ENCODE results near the gene GNAS.

Gene GNAS

DNA sequence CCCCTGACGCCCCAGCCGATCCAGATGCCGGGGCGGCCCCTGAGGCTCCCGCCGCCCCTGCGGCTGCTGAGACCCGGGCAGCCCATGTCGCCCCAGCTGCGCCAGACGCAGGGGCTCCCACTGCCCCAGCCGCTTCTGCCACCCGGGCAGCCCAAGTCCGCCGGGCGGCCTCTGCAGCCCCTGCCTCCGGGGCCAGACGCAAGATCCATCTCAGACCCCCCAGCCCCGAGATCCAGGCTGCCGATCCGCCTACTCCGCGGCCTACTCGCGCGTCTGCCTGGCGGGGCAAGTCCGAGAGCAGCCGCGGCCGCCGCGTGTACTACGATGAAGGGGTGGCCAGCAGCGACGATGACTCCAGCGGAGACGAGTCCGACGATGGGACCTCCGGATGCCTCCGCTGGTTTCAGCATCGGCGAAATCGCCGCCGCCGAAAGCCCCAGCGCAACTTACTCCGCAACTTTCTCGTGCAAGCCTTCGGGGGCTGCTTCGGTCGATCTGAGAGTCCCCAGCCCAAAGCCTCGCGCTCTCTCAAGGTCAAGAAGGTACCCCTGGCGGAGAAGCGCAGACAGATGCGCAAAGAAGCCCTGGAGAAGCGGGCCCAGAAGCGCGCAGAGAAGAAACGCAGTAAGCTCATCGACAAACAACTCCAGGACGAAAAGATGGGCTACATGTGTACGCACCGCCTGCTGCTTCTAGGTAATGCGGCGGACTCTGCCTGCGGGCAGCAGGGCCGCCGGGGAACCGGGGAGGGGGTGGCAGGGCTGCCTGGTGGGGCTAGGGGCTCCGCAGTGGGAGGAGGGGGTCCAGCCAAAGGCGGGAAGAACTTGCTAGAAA lies 2.3 kb downstream of the GNAS start:
- DNase-seq: no peak

DNA sequence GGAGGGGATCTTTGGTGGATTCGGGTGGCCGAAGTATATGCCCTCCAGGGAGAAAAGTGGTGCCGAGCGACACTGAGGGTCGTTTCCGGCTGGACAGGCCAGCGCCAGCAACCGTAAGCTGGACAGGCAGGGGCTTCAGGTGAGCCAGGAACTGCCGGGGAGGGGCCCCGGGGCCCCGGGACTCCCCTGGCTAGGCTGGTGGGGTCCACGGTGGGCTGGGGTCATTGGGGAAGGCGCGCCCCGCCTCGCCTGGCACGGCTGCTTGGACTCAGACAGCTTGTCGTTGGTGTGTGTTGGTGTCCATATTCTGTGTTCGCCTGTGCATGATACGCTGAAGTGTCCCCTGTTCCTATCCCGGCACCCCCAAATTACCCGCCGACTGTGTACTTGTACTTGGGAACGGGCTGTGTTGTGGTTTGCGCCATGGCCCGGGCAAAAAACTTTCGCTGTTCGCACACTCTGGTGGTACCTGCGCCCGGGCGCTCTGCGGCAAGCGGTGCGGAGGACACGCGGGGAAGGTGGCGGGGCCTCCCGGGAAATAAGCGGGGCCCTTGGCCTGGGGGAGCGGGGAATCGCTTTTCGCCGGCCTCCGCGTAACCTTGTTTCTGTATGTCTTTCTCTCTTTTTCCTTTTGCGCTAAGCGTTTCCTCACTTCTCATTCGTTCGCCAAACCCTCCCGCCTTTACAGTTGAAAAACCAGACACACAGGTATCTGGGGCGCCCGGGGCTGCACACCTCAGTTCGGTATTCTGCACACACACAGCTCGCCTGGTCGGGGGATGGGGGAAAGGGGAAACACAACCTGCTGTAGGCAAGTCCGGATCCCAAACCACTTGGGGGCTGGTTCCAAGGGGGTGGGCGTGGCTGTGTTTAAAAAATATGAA lies 3.2 kb downstream of the GNAS start:
- no peak for DNase-seq

DNA sequence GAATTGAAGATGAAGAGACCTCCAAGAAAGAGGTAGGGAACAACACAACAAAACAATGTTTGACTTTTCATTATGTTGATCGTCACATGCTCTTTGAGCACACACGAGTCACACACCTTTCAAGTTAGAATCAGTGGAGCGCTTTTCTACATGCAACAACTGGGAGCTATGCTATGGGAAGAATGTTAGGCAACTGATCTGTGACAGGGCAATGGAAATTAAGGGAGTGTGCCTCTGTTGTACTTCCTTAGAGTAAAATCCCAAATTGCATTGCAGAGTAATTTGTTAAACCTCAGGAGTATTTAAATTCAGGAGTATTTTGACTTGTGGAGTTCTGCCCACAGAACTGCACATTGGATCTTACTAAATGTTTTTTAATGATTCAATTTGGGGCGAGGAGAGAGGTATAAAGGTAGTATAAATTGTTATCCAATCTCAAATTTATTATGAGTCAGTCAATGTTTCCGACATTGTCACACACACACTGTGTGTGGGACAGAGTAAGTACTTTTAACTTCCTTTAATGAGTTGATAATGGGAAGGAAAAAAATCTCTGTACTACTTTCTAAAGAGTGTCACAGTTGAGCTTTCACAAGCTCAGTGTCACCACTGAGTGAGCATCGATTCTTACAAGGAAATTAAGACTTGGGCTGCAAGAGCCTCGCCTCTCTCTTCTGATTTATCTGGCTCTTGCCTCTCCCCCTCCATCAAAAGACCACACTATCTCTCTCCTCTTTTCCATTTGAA lies 10.7 kb downstream of the GNAS start:
- DNase-seq: no peak

DNA sequence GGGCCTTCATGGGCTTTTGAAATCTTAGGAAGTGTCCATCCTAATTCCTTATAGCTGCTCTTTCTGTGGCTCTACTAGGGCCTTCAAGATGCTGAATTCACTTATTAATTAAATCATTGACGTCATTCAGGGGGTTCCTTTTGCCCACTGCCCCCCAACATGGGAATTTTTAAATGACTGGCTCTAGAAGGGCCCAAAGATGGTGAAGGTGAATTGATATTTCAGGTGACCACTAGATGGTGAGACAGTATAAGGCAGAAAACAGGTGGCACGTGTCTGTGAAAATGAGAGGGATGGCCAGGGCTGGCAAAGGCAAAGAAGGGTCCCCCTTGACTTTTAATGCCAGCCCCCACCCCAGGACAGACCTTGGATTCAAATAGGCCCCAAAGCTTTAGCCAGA lies 11.8 kb downstream of the GNAS start:
- DNase-seq: no peak

DNA sequence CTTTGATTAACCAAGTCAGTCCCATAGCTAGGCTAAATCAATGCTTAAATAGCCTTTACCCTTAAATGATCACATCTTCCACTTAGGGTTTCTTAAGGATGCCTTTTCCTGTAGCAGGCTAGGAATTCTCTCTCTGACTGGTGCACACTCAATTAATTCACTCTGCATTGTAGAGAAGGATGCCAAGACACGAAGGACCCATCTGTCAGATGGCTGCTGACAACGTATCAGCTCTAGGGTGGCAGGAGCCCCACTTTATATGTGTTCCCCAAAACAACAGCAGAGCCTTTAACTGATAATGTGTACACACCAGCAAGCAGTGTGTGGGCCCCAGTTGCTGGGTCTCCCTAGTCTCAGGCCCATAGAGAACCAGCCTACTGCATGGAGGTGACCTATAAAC lies 13.3 kb downstream of the GNAS start:
- no peak for DNase-seq

DNA sequence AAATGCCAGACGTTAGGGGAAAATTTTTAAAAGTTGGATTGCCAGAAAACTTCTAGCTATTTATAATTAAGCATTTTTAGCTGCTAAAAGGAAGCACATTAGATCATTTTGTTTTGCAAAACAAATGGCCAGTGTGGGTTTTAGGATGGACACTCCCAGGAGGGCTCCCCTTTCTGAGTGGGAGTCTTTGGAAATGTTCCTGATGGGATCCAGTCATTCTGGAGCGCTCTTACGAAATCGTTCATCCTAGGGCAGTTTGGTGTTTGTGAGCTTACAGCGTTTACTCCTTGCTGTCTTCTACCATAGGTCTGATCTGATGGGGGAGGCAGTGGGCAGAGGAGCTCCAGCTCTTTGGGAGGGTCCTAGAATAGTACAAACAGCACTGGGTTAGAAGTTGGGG lies 14.7 kb downstream of the GNAS start:
- DNase-seq: no peak

DNA sequence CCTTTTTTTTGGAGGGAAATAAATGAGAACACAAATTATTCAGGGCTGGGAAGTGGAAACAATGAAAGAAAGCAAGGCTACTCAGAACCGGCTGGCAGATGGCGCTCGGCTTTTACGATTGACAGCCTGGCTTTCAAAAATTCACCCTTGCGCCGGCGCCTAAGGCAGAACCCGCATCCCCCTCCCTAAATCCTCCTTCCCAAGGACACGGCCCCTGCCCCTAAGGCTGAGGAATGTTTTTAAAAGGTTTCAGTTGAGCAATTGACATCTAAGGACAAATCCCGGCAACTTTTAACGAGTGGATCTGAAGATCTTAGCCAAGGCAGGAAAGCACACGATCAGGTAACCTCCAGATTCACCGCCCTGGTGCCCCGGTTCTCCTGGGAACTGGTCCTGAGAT lies 16.3 kb downstream of the GNAS start:
- no peak for DNase-seq

DNA sequence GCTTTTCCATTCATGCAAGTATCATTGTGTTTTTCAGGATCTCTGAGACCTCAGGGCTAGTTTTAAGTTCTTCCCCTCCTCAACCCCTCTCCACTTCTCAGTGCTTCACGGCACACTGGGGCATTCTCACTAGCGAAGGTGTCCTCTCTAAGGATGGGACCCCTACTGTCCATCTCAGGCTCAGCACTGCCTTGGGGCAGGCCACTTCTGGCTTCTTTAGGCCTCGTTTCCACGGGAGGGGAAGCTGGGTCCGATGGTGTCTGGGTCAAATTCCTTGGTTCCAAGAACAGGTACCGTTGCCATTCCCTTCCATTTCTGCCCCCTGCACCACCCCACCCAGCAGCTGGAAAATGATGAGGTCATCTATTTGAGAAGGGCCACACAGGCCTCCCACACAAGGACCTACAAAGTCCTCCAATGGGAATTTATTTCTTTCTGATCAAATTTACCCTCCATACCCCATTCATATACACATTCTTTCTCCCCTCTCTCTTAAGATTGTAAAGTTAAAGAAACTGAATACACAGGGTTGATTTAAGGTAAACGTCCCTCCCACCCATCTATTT lies 17.2 kb downstream of the GNAS start:
- no peak for DNase-seq

DNA sequence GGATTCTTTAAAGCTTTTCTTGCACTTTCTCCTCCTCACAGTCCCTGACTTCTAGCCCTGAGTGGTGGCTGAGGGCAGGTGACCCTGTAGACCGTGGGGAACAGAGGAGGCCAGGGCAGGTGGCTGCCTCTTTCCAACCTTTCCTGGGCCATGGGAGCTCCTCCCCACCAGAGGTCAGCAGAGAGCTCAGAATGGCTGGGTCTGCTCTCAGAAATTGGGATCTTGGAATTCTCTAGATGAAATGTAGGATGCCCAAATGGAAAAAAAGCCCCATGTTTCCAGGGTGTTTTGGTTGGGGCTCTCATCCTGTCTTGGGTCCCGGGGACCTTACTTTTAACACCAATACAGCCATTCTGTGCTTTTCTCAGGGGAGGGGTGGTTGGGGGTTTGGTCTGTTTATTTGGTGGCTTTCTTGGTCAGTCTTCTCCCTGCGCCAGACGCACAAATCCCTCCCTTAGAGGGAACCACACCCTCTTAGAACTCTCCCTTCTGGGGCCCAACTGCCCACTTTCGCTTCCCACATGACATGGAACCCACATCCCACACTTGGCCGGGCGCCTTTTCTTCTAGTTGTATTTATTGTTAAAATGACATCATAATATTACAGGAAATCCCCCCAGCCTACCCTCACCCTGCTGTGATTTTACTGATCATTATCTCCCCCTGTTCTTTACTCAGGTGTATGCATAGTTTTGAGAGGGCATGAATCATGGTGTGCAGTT lies 17.9 kb downstream of the GNAS start:
- peak; percentile 51 for DNase-seq

DNA sequence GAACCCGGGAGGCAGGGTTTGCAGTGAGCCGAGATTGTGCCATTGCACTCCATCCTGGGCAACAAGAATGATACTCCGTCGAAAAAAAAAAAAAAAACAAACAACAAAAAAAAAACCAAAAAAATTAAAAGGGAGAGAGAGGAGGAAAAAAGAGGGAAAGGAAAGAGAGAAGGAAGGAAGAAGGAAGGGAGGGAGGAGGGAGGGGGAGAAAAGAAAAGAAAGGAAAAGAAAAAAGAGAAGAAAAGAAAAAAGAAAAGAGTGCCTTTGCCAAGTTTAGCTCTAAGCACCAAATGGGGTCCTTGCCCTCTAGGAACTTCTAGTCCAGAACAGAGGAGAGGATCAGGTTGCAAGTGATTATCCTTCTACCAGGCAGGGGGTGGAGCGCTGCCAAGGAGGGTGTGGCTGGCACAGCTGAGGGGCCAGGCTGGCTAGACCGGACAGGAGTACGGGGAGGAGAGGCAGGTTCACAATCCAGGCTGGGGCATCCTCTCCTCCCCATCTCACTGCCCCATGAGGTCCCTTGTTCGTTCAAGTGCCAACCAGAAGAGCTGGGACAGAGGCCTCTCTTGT lies 19.1 kb downstream of the GNAS start:
- no peak for DNase-seq

DNA sequence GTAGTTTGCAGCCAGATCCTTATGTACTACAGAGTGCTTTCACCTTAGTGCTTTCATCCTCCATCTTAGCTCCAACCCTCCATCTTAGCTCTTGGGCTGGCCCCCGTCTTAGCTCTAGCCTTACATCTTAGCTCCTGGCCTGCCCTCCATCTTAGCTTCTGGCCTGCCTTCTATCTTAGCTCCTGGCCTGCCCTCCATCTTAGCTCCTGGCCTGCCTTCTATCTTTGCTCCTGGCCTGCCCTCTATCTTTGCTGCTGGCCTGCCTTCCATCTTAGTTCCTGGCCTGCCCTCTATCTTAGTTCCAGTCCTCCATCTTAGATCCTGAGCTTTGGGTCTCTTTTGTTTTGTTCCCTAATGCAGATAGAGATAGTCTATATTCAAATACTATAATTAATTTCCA lies 22.0 kb downstream of the GNAS start:
- no peak for DNase-seq

DNA sequence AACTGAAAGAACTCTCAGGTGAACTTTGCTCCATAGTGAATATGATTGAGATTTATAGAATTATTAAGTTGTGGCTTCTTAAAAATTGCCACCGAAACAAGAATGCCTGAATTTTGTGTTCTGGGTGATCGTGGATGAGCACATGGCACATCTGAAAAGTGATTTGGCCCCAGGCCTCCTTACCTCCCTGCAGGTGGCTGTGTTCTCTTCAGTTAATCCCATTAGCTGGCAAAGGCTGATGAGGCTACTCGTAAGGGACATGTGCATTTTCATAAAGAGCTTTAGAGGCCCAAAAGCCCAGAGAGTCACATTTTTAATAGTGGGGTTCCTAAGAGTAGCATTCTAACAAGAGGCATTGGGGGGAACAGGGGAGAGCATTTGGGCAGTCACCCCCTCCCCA lies 22.6 kb downstream of the GNAS start:
- no peak for DNase-seq

DNA sequence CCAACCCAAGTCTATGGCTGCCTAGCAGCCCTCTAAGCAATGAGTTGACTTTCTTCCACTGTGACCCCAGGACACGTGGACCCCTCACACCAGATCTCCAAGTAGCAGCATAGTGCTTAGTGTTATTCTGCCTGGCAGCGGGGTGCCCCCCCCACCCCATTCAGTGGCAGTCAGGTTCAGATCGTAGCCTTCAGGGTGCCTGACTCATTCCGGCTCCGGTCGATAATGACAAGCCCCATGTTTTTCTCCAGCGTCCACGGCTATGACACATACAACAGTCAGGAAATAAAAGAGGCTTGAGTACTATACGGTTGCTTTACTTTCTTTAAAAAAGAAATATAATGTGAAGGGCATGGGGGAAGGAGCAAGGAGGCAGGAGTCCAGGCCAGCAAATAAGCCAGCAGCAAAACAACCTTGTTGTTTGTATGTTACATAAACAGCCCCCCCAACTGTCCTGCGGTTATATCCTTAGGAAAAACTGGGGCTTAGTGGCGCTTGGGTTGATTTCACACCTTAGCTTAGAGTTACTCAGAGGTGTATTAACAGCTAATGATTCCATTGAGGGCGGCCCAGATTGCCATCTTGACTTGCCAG lies 23.1 kb downstream of the GNAS start:
- DNase-seq: no peak

DNA sequence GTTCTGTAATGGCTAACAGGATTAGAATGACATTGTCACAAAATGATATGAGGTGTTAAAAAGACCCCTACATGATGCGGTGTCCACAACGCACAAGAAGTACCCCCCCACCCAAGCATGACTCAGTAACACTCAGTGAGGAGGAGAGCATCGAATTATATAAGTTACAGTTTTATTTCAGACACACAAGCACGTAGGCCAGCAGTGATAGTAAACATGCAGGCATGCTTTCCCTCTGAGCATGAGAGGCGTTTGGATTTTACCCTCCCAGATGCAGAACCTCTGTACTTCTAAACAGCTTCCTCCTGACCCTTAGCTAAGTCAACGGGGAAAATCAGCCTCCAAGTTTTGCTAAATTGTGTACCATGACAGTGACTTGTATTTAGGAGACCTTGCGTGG lies 23.9 kb downstream of the GNAS start:
- no peak for DNase-seq

DNA sequence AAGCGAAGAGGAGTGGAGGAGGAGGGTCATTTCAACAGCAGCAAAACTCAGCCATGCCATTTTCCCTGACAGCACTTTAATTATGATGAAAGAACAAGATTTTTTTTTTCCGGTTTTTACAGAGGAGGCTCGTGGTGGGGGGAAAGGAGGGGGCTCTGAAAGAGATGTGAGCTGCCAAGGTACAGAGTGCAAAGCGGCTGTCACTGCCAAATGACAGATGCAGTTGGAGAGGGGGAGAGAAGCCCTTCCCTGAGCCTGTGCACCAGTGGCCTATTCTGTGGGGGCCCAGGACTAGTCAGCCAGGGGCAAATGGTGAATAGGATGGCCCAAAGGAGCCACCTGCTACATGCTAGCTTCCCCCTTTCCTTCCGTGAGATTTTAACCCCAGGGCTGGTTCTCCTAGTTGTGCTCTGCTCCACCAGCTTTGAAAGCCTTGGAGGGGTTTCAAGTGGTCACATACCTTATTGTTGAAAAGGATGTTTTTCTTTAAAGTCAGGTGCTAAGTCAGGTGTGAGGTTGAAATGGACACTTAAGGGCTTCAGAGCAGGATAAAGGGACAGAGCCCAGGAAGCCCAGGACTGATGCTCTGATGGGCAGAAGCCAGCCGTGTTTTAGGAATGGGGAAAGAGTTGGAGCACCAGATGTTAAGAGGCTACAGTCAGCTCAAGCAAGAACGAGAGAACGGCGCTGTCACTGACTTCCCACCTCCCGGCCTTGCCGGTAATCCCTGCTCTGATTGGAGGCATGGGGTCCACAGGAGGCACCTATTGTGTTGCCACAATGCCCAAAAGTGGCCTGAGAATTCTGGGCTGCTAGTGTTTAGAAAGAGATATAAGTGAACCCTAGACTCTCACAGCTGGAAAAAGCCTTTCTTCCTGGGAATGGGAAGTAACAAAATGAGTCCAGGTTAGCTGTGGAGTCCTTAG lies 24.8 kb downstream of the GNAS start:
- no peak for DNase-seq

DNA sequence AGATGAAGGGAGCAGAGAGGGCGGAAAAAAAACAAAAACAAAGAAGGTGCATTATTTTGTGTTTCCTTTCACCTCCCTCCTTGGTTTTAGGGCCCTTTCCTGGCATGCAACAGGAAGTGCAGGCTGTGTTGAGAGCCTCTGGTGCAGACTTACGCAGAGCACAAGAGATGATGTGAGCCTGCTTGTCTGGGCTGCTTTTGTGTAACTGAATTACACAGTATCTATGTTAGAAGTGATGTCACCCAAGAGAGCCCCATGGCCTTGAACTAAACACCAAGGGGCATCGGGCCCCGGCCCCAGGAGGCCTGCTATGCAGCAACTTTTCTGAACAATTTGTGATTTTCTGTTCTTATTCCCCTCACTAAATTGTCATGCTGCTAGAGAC lies 25.5 kb downstream of the GNAS start:
- no peak for DNase-seq

DNA sequence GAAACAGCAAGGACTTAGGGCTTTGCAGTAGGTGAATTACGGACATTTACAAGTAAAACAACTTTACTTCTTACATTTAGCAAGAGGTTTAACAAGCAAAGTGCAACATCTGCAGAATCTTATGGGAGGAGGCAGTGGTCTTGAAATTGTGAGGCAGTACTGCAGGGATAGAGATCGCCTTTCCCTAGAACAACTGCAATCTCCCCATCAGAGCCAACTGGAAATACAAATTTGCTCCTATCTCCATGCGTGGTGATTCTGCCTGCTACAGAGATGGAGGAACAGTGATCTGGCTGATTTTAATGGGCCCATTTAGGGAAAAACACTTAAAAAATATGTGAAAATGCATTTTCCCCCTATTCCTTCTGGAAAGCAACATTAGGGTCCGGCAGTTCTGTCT lies 25.9 kb downstream of the GNAS start:
- no peak for DNase-seq

DNA sequence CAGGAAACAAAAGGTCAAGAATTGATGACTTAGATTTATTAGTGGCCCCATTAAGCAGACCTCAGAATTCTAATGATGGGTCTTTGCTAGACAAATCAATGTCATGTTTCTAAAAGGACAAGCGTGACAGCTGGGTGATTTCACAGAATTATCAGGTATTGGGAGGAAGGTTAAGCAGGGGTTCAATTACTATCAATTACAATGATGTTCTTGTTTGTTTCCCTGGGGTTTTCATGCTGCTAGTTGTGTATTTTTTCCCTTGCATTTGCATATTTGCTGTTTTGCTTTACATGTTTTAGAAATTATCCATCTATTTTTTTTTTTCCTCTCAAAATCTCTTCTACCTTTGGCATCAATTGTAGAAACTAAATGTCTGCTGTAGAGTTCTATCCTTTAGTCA lies 27.9 kb downstream of the GNAS start:
- no peak for DNase-seq

DNA sequence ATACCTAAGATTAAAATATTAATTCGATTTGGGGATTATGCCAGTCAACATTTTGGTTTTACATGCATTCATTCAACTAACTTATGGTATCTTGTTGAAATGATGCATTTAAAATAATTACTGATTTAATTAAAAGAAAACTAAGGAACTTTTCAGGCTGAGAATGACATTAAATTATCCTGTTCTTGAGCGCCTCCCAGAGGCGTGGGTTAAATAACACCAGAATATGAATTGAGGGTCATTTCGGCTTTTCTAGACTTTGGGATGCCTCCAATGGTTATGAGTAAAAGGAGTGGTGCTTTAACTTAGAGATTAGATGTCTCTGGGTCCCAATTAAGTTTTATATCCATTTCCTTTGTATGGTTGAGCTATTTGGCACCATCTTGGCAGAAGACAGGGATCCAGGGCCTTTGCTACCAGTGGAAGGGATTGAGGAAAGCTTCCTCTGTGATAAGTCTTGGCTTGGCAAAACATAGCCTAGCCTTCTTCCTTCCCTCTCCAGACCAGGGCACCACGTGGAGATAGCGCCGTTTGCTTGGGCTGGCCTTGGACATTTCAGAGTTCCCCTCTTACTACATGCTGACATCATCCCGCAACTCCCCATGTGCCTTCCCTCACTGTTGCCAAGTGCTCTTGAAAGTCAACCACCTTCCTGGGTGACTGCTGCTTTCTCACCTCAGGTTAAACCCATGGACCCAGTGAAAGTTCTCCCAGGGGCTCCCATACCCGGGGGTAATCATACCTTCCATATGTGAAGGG lies 28.7 kb downstream of the GNAS start:
- DNase-seq: peak; percentile 42

DNA sequence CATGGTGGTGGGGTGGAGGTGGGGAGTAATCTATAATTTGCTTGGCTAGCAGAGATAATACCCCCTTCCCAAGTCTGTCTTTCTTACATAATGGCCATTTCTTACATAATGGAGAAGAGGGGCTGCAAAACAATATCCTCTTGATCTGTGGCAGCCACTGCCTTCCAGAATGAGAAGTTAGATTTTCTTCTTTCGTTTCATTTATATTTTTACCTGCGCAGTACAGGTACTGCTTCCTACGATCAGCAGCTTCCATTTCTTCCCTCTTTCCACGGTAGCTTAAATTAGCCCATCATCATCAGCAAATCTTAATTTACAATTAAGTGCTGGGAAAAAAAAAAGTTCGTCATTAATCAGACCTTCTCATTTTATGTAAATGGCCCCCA lies 30.2 kb downstream of the GNAS start:
- no peak for DNase-seq
